IMR-90 (cell line): ENCODE data around the gene ATP2B1. TPM values are rescaled to one million over a fixed set of nuclear protein-coding genes. Genes with fewer than 3 reads are reported as not detected.

Source experiments
- ATAC-seq: fragments of 200-7000 bp; cut with Tn5 transposase; 2 replicates; pipeline ENCODE4 v1.9.1; 2020; ENCODE audit warnings: low read depth, mild to moderate bottlenecking, moderate library complexity
- BruUV-seq: library from RNA; stranded (reverse); fragments of 400-500 nt; replicated peaks from 2 replicates; lab custom pipeline; 2021; lab: Mats Ljungman, UMichigan
- CTCF ChIA-PET: fragments of 300-600 bp; formaldehyde crosslinking; extraction: SDS; loops from one replicate; lab custom pipeline; 2021; ENCODE audit warnings: antibody characterized with exemption; lab: Yijun Ruan, JAX
- POLR2A ChIA-PET: fragments of 300-600 bp; sonication (Branson Sonifier 250); formaldehyde crosslinking; loops from one replicate; lab custom pipeline; 2022; ENCODE audit warnings: antibody characterized with exemption; ENCODE audit not compliant: unreplicated experiment; lab: Charles Lee
- DNase-seq: peaks from one replicate; pipeline ENCODE4 v3.0.0; 2013
- H2AFZ ChIP-seq: replicated peaks from 2 replicates; pipeline ENCODE3; 2013; ENCODE audit warnings: low read length, mild to moderate bottlenecking; ENCODE audit not compliant: poor library complexity
- H2AK5ac ChIP-seq: 2 replicates; pipeline ENCODE4 v1.6.1; 2013; ENCODE audit warnings: low read depth, low read length, inconsistent platforms
- H2AK9ac ChIP-seq: replicated peaks from 2 replicates; pipeline ENCODE3; 2013; ENCODE audit warnings: mild to moderate bottlenecking, low read depth, low read length, moderate library complexity; ENCODE audit not compliant: poor library complexity
- H2BK120ac ChIP-seq: 2 replicates; pipeline ENCODE4 v1.6.1; 2013; ENCODE audit warnings: low read depth, low read length, inconsistent platforms
- H2BK15ac ChIP-seq: 3 replicates; pipeline ENCODE4 v1.6.1; 2013; ENCODE audit warnings: low read depth, low read length, inconsistent platforms
- H2BK20ac ChIP-seq: 2 replicates; pipeline ENCODE4 v1.6.1; 2013; ENCODE audit warnings: low read depth, mild to moderate bottlenecking, inconsistent platforms, low read length, moderate library complexity
- H2BK5ac ChIP-seq: 2 replicates; pipeline ENCODE4 v1.6.1; 2013; ENCODE audit warnings: mild to moderate bottlenecking, low read depth, low read length, inconsistent platforms; ENCODE audit not compliant: poor library complexity, severe bottlenecking
- H3K14ac ChIP-seq: replicated peaks from 2 replicates; pipeline ENCODE4 v1.6.1; 2013; ENCODE audit warnings: low read depth, low read length, inconsistent platforms
- H3K18ac ChIP-seq: 2 replicates; pipeline ENCODE4 v1.6.1; 2013; ENCODE audit warnings: low read depth, low read length, control low read depth
- H3K23ac ChIP-seq: 2 replicates; pipeline ENCODE4 v1.6.1; 2013; ENCODE audit warnings: low read depth, low read length, inconsistent platforms
- H3K27ac ChIP-seq: 2 replicates; pipeline ENCODE4 v1.5.1; 2013; ENCODE audit warnings: mild to moderate bottlenecking, control low read depth, low read length; ENCODE audit not compliant: insufficient read depth
- H3K27me3 ChIP-seq: 2 replicates; pipeline ENCODE4 v1.6.1; 2013; ENCODE audit warnings: low read length; ENCODE audit not compliant: control insufficient read depth, insufficient read depth
- H3K36me3 ChIP-seq: 2 replicates; pipeline ENCODE4 v1.6.1; 2013; ENCODE audit warnings: low read length, mixed read lengths; ENCODE audit not compliant: control insufficient read depth, insufficient read depth
- H3K4ac ChIP-seq: 2 replicates; pipeline ENCODE4 v1.6.1; 2013; ENCODE audit warnings: low read depth, low read length, inconsistent platforms
- H3K4me1 ChIP-seq: 2 replicates; pipeline ENCODE4 v1.6.1; 2013; ENCODE audit warnings: low read length, mixed read lengths; ENCODE audit not compliant: control insufficient read depth, insufficient read depth
- H3K4me2 ChIP-seq: 2 replicates; pipeline ENCODE4 v1.6.1; 2013; ENCODE audit warnings: low read depth, mild to moderate bottlenecking, control low read depth, low read length, moderate library complexity
- H3K4me3 ChIP-seq: 2 replicates; pipeline ENCODE4 v1.5.1; 2013; ENCODE audit warnings: low read depth, mild to moderate bottlenecking, control low read depth, low read length, moderate library complexity; ENCODE audit not compliant: insufficient read depth
- H3K56ac ChIP-seq: 2 replicates; pipeline ENCODE4 v1.6.1; 2013; ENCODE audit warnings: low read length, inconsistent platforms; ENCODE audit not compliant: insufficient read depth; ENCODE audit errors: extremely low read depth
- H3K79me1 ChIP-seq, 2 experiments: 2 replicates each; pipeline ENCODE4 v1.6.1; 2013; ENCODE audit warnings: low read length in 2 of 2, inconsistent platforms in 1 of 2, low read depth in 1 of 2
- H3K9ac ChIP-seq: 2 replicates; pipeline ENCODE4 v1.6.1; 2013; ENCODE audit warnings: low read depth, low read length, control low read depth
- H3K9me1 ChIP-seq: 2 replicates; pipeline ENCODE4 v1.6.1; 2013; ENCODE audit warnings: low read length, inconsistent platforms; ENCODE audit not compliant: insufficient read depth
- H3K9me3 ChIP-seq: 2 replicates; pipeline ENCODE4 v1.6.1; 2013; ENCODE audit warnings: low read length; ENCODE audit not compliant: control insufficient read depth, insufficient read depth
- H4K20me1 ChIP-seq: 2 replicates; pipeline ENCODE4 v1.6.1; 2013; ENCODE audit warnings: low read length, inconsistent platforms; ENCODE audit not compliant: insufficient read depth
- H4K5ac ChIP-seq: 2 replicates; pipeline ENCODE4 v1.6.1; 2013; ENCODE audit warnings: mild to moderate bottlenecking, low read depth, low read length, control low read depth
- H4K8ac ChIP-seq, 2 experiments: 2 replicates each; pipeline ENCODE4 v1.6.1; 2013; ENCODE audit warnings: low read depth in 2 of 2, low read length in 2 of 2, control low read depth in 1 of 2, inconsistent platforms in 1 of 2
- H4K91ac ChIP-seq: 2 replicates; pipeline ENCODE4 v1.6.1; 2013; ENCODE audit warnings: low read depth, low read length, inconsistent platforms; ENCODE audit not compliant: insufficient read depth
- NFE2L2 ChIP-seq: fragments of 150-350 bp; IDR thresholded peaks from 2 replicates; pipeline ENCODE4 v1.6.1; 2016; ENCODE audit warnings: low read depth, mild to moderate bottlenecking, low read length
- SMC3 ChIP-seq: fragments of 150-350 bp; IDR thresholded peaks from 2 replicates; pipeline ENCODE4 v1.6.1; 2016; ENCODE audit warnings: low read depth, mild to moderate bottlenecking, antibody characterized with exemption, low read length, moderate library complexity
- WGBS, 2 experiments: methylation state at CpG; one replicate each; pipeline versions ENCODE4 v1.1.5 to v1.1.7; 2013; ENCODE audit warnings: missing lambda C conversion rate in 2 of 2; ENCODE audit not compliant: insufficient read length in 1 of 2; ENCODE audit errors: extremely low coverage in 2 of 2; 5-methylcytosine and 5-hydroxymethylcytosine counted together
- dilution Hi-C: fragments of 300-500 bp; cut with HindIII; formaldehyde crosslinking; loops from one replicate; pipeline ENCODE4 v1.14.3; 2018; ENCODE audit warnings: low sequenced_read_pairs; ENCODE audit not compliant: unreplicated experiment
- in situ Hi-C: fragments of 300-500 bp; cut with MboI; formaldehyde crosslinking; loops from 3 replicates; pipeline ENCODE4 v1.14.3; 2019; ENCODE audit warnings: low sequenced_read_pairs, inconsistent platforms, mixed read lengths
- intact Hi-C: fragments of 100-400 bp; cut with micrococcal nuclease; formaldehyde crosslinking; loops from 2 replicates; pipeline ENCODE4 v1.10.0; 2022
- polyA plus RNA-seq, 3 experiments: library from polyadenylated mRNA; depleted of rRNA; stranded (reverse); fragments of >200 nt; gene quantifications; 2 replicates each; pipeline ENCODE4 v1.2.3, GENCODE V29; 2012; ENCODE audit warnings: low replicate concordance in 1 of 3
- total RNA-seq: library from RNA; depleted of rRNA; stranded (reverse); fragments of >200 nt; gene quantifications from 2 replicates; pipeline ENCODE4 v1.2.3, GENCODE V29; 2012

Gene ATP2B1
- total and polyA plus RNA-seq, 2 of the 4 experiments (the other 2 are of a cell fraction) = 9.9 to 32.6 TPM

GRCh38 chr12:89568484-89568883 lies 140.2 kb downstream of the ATP2B1 start:
- intact Hi-C loops (no loop called here), dilution Hi-C loops (no loop called here), in situ Hi-C loops (no loop called here)
- Histone ChIP-seq H4K8ac (no peak overlapping the region), H4K5ac (no peak overlapping the region), H2AK9ac (no peak overlapping the region), H2BK5ac (no peak overlapping the region), H3K9me1 (no peaks in the 10 kb centered on the region), H3K18ac (no peak overlapping the region), H3K4me1 (peaks cover 5% of the 10 kb centered on the region), H3K9me3 (no peaks in the 10 kb centered on the region), H2BK15ac (no peak overlapping the region), H3K79me1 (no peaks in the 10 kb centered on the region), H2AFZ (no peak overlapping the region), H3K23ac (no peak overlapping the region), H2AK5ac (no peak overlapping the region), H3K4ac (no peak overlapping the region), H3K4me2 (no peak overlapping the region), H4K20me1 (no peaks in the 10 kb centered on the region), H3K56ac (no peak overlapping the region), H2BK120ac (no peak overlapping the region), H3K27ac (no peak overlapping the region), H3K27me3 (no peaks in the 10 kb centered on the region), H3K14ac (no peak overlapping the region), H3K9ac (no peak overlapping the region), H3K36me3 (no peaks in the 10 kb centered on the region), H2BK20ac (no peak overlapping the region), H4K91ac (no peak overlapping the region), H3K4me3 (no peak overlapping the region)
- POLR2A ChIA-PET = no interaction called here
- TF ChIP-seq SMC3 (no peak), NFE2L2 (no peak)
- no peak for DNase-seq
- BruUV-seq = no TSS peak
- WGBS, 2 experiments = no CpG with 5 or more reads among the region's 5 CpGs
- CTCF ChIA-PET = no interaction called here
- no peak for ATAC-seq
